ENCODE results near the gene CLASRP.

CLASRP gene

GRCh38 chr19:45113628-45114027 is 74.8 kb downstream of the CLASRP start:
- Histone ChIP-seq H3K4me3 (ENCODE audit: low read length) (no peak overlapping the region), H4K20me1 (ENCODE audit: control insufficient read depth, insufficient read depth, low read depth, low read length) (peaks cover 25% of the 10 kb centered on the region), H3K27me3 (ENCODE audit: control insufficient read depth, low read length) (no peaks in the 10 kb centered on the region), H3K9me2 (replicated peaks; ENCODE audit: control insufficient read depth, low read length) (no peaks in the 10 kb centered on the region), H3K79me2 (ENCODE audit: control insufficient read depth, low read length) (peaks cover 97% of the 10 kb centered on the region), H3F3A (ENCODE audit: control insufficient read depth, insufficient read depth) (no peaks in the 10 kb centered on the region), H3K27ac (ENCODE audit: low read depth, low read length) (no peak overlapping the region), H3K36me3 (ENCODE audit: control insufficient read depth, low read length) (0 out of 2 replicates have a peak, but pooled peaks cover 3% of the 10 kb centered on the region), H3K4me1 (ENCODE audit: control insufficient read depth, low read length) (peaks cover 67% of the 10 kb centered on the region), H3K9me3 (ENCODE audit: control insufficient read depth, insufficient read depth, low read length) (no peaks in the 10 kb centered on the region), H3K4me2 (ENCODE audit: low read length) (no peak overlapping the region)
- no peak for TF ChIP-seq EZH2phosphoT487 (IDR thresholded peaks at IDR 0.05; ENCODE audit: borderline replicate concordance, low read length)
- no peak for TF ChIP-seq CTCF (IDR thresholded peaks at IDR 0.05; ENCODE audit: low read depth, low read length, poor library complexity, severe bottlenecking)

GRCh38 chr19:45114116-45114515 is 75.3 kb downstream of the CLASRP start:
- H3K79me2 ChIP-seq (ENCODE audit: control insufficient read depth, low read length), result peaks cover 97% of the 10 kb centered on the region
- H3F3A ChIP-seq (ENCODE audit: control insufficient read depth, insufficient read depth), result no peaks in the 10 kb centered on the region
- no peak for TF ChIP-seq EZH2phosphoT487 (IDR thresholded peaks at IDR 0.05; ENCODE audit: borderline replicate concordance, low read length)
- no peak for TF ChIP-seq CTCF (IDR thresholded peaks at IDR 0.05; ENCODE audit: low read depth, low read length, poor library complexity, severe bottlenecking)
- peaks cover 26% of the 10 kb centered on the region for H4K20me1 ChIP-seq (ENCODE audit: control insufficient read depth, insufficient read depth, low read depth, low read length)
- H3K4me3 ChIP-seq (ENCODE audit: low read length), result no peak overlapping the region
- H3K27ac ChIP-seq (ENCODE audit: low read depth, low read length), result no peak overlapping the region
- H3K4me1 ChIP-seq (ENCODE audit: control insufficient read depth, low read length), result peaks cover 72% of the 10 kb centered on the region
- no peaks in the 10 kb centered on the region for H3K27me3 ChIP-seq (ENCODE audit: control insufficient read depth, low read length)
- H3K9me3 ChIP-seq (ENCODE audit: control insufficient read depth, insufficient read depth, low read length), result no peaks in the 10 kb centered on the region
- H3K4me2 ChIP-seq (ENCODE audit: low read length), result no peak overlapping the region
- H3K9me2 ChIP-seq (replicated peaks; ENCODE audit: control insufficient read depth, low read length), result no peaks in the 10 kb centered on the region
- 0 out of 2 replicates have a peak, but pooled peaks cover 3% of the 10 kb centered on the region for H3K36me3 ChIP-seq (ENCODE audit: control insufficient read depth, low read length)

DNA sequence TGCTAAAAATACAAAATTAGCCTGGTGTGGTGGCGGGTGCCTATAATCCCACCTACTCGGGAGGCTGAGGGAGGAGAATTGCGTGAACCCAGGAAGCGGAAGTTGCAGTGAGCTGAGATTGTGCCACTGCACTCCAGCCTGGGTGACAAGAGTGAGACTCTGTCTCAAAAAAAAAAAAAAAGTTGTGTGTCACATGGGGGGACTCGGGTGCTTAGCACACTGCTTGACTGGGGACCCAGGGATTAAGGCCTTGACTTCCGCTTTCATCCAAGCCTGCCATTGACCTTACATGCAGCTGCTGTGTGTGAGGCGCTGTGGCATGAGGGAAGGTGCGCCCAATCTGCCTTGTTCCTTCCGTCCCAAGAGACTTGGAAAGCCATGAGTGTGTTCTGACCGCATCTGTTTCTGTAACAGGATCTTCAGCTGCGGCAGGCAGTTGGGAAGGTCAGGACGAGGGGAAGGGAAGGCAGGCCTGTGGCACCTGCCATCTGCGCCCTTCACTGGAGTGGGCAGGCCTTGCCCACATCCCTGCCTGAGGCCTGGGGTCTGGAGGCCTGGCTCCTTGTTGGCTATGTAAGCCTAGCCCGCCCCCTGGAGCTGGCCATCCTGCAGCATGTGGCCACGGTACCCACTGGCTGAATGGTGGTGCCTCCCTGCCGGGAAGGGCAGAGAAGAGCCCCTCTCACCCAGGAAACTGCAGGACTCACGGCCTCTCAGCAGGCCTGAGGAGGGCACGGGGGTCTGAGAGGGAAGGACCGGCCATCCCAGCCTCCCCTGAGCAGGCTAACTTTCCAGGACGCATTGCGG is 77.2 kb downstream of the CLASRP start:
- TF ChIP-seq CTCF (IDR thresholded peaks at IDR 0.05; ENCODE audit: low read depth, low read length, poor library complexity, severe bottlenecking), result no peak
- TF ChIP-seq EZH2phosphoT487 (IDR thresholded peaks at IDR 0.05; ENCODE audit: borderline replicate concordance, low read length), result no peak
- Histone ChIP-seq H3K27ac (ENCODE audit: low read depth, low read length) (no peak overlapping the region), H3K36me3 (ENCODE audit: control insufficient read depth, low read length) (no peaks in the 10 kb centered on the region), H3K9me3 (ENCODE audit: control insufficient read depth, insufficient read depth, low read length) (no peaks in the 10 kb centered on the region), H3K9me2 (replicated peaks; ENCODE audit: control insufficient read depth, low read length) (no peaks in the 10 kb centered on the region), H3K27me3 (ENCODE audit: control insufficient read depth, low read length) (no peaks in the 10 kb centered on the region), H3K4me2 (ENCODE audit: low read length) (peak overlapping the region; percentile 56), H3F3A (ENCODE audit: control insufficient read depth, insufficient read depth) (no peaks in the 10 kb centered on the region), H4K20me1 (ENCODE audit: control insufficient read depth, insufficient read depth, low read depth, low read length) (peaks cover 25% of the 10 kb centered on the region), H3K4me3 (ENCODE audit: low read length) (no peak overlapping the region), H3K79me2 (ENCODE audit: control insufficient read depth, low read length) (peaks cover 95% of the 10 kb centered on the region), H3K4me1 (ENCODE audit: control insufficient read depth, low read length) (peaks cover 62% of the 10 kb centered on the region)
